SK-N-SH treated with all-trans-retinoic acid at 6 μM for 48 hours (cell line): ENCODE measurements around the gene PTF1A.

Experiments used
- ESRRG ChIP-seq: fragments of 250-450 bp; sonication (Bioruptor Pico); IDR thresholded peaks from 2 replicates; pipeline ENCODE4 v1.6.1; 2021; ENCODE audit warnings: mild to moderate bottlenecking
- ISL1 ChIP-seq: fragments of 250-450 bp; sonication (Bioruptor Pico); IDR thresholded peaks from 2 replicates; pipeline ENCODE4 v2.1.2; 2022; ENCODE audit warnings: mild to moderate bottlenecking, moderate library complexity
- OSR1 ChIP-seq: fragments of 250-450 bp; sonication (Bioruptor Pico); IDR thresholded peaks from 2 replicates; pipeline ENCODE4 v1.8.0; 2022; ENCODE audit warnings: moderate library complexity, mild to moderate bottlenecking, inconsistent platforms
- PPARA ChIP-seq: fragments of 250-450 bp; sonication (Bioruptor Pico); IDR thresholded peaks from 2 replicates; pipeline ENCODE4 v1.5.0; 2020; ENCODE audit warnings: mild to moderate bottlenecking, borderline replicate concordance
- RARB ChIP-seq: fragments of 250-450 bp; sonication (Bioruptor Pico); IDR thresholded peaks from 2 replicates; pipeline ENCODE4 v1.8.0; 2021; ENCODE audit warnings: mild to moderate bottlenecking, moderate library complexity
- TOX ChIP-seq: fragments of 250-450 bp; sonication (Bioruptor Pico); IDR thresholded peaks from 2 replicates; pipeline ENCODE4 v1.8.0; 2021; ENCODE audit warnings: mild to moderate bottlenecking, moderate library complexity, borderline replicate concordance
- ZFP3 ChIP-seq: fragments of 250-450 bp; sonication (Bioruptor Pico); IDR thresholded peaks from 2 replicates; pipeline ENCODE4 v1.5.0; 2020; ENCODE audit warnings: mild to moderate bottlenecking, moderate library complexity
- ZFP30 ChIP-seq: fragments of 450-650 bp; formaldehyde crosslinking; IDR thresholded peaks from 2 replicates; pipeline ENCODE4 v1.5.0; 2022; ENCODE audit warnings: mild to moderate bottlenecking, moderate library complexity
- ZNF70 ChIP-seq: fragments of 450-650 bp; formaldehyde crosslinking; IDR thresholded peaks from 2 replicates; pipeline ENCODE4 v1.5.0; 2020; ENCODE audit warnings: mild to moderate bottlenecking, moderate library complexity
- TF ChIP-seq, protein P1 (sequence below): fragments of 250-450 bp; sonication (Bioruptor Pico); IDR thresholded peaks from 2 replicates; pipeline ENCODE4 v1.5.1; 2020; ENCODE audit warnings: low read depth, mild to moderate bottlenecking, moderate library complexity
- TF ChIP-seq, protein P2 (sequence below): fragments of 250-450 bp; sonication (Bioruptor Pico); IDR thresholded peaks from 2 replicates; pipeline ENCODE4 v1.5.0; 2020; ENCODE audit warnings: mild to moderate bottlenecking, moderate library complexity
- TF ChIP-seq, protein P3 (sequence below): fragments of 250-450 bp; sonication (Bioruptor Pico); IDR thresholded peaks from 2 replicates; pipeline ENCODE4 v1.5.1; 2021; ENCODE audit warnings: mild to moderate bottlenecking, moderate library complexity
- TF ChIP-seq, protein P4 (sequence below): fragments of 250-450 bp; sonication (Bioruptor Pico); IDR thresholded peaks from 2 replicates; pipeline ENCODE4 v1.8.0; 2020; ENCODE audit warnings: mild to moderate bottlenecking, moderate library complexity, borderline replicate concordance

DNA sequence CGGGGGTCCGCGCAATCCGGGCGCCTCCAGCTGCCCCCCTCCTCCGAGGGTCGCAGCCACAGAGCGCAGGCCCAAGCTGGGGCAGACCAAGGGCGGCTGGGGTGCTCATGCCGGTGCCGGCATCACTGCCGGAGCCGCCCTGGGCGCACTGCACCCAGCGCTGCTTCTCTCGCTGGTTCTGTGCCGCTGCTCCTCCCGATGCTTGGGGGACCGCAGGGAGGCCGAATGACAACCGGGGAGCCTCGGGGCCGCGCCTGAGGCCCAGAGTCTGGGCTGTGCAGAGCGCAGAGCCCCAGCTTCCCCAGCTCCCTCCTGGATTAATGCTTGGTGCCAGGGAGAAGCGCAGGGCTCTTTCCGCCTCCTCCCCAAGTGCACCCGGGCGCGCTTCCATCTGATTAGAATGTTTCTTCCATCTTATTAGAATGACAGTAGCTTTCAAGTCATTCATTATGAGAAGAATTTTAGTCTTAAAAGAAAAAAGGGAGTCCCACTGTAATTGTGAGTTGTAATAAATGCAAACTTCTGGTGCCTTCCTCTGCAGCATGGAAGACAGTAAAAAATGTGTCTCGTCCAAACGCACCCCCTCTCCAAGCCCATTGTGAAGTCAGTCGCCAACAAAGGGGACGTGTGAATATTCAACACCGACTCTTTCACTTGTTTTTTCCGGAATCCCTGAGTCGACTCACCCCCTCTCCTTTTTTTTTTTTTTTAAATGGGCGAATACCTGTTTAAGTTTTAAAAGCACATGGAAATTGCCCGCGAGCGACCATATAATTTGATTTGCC lies 19.5 kb upstream of the PTF1A start:
- no peak for TF ChIP-seq TOX (CRISPR knock-in tag)
- TF ChIP-seq ZNF70 (CRISPR knock-in tag), result no peak
- no peak for TF ChIP-seq RARB (CRISPR knock-in tag)
- TF ChIP-seq, protein P1, sequence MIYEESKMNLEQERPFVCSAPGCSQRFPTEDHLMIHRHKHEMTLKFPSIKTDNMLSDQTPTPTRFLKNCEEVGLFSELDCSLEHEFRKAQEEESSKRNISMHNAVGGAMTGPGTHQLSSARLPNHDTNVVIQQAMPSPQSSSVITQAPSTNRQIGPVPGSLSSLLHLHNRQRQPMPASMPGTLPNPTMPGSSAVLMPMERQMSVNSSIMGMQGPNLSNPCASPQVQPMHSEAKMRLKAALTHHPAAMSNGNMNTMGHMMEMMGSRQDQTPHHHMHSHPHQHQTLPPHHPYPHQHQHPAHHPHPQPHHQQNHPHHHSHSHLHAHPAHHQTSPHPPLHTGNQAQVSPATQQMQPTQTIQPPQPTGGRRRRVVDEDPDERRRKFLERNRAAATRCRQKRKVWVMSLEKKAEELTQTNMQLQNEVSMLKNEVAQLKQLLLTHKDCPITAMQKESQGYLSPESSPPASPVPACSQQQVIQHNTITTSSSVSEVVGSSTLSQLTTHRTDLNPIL (CRISPR knock-in tag), result no peak
- no peak for TF ChIP-seq PPARA (CRISPR knock-in tag)
- no peak for TF ChIP-seq ZFP3 (CRISPR knock-in tag)
- TF ChIP-seq ESRRG, result no peak
- TF ChIP-seq OSR1 (CRISPR knock-in tag), result no peak
- no peak for TF ChIP-seq ZFP30 (CRISPR knock-in tag)
- TF ChIP-seq, protein P2, sequence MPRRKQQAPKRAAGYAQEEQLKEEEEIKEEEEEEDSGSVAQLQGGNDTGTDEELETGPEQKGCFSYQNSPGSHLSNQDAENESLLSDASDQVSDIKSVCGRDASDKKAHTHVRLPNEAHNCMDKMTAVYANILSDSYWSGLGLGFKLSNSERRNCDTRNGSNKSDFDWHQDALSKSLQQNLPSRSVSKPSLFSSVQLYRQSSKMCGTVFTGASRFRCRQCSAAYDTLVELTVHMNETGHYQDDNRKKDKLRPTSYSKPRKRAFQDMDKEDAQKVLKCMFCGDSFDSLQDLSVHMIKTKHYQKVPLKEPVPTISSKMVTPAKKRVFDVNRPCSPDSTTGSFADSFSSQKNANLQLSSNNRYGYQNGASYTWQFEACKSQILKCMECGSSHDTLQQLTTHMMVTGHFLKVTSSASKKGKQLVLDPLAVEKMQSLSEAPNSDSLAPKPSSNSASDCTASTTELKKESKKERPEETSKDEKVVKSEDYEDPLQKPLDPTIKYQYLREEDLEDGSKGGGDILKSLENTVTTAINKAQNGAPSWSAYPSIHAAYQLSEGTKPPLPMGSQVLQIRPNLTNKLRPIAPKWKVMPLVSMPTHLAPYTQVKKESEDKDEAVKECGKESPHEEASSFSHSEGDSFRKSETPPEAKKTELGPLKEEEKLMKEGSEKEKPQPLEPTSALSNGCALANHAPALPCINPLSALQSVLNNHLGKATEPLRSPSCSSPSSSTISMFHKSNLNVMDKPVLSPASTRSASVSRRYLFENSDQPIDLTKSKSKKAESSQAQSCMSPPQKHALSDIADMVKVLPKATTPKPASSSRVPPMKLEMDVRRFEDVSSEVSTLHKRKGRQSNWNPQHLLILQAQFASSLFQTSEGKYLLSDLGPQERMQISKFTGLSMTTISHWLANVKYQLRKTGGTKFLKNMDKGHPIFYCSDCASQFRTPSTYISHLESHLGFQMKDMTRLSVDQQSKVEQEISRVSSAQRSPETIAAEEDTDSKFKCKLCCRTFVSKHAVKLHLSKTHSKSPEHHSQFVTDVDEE (CRISPR knock-in tag), result no peak
- TF ChIP-seq, protein P3, sequence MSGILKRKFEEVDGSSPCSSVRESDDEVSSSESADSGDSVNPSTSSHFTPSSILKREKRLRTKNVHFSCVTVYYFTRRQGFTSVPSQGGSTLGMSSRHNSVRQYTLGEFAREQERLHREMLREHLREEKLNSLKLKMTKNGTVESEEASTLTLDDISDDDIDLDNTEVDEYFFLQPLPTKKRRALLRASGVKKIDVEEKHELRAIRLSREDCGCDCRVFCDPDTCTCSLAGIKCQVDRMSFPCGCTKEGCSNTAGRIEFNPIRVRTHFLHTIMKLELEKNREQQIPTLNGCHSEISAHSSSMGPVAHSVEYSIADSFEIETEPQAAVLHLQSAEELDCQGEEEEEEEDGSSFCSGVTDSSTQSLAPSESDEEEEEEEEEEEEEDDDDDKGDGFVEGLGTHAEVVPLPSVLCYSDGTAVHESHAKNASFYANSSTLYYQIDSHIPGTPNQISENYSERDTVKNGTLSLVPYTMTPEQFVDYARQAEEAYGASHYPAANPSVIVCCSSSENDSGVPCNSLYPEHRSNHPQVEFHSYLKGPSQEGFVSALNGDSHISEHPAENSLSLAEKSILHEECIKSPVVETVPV (CRISPR knock-in tag), result no peak
- TF ChIP-seq ISL1 (CRISPR knock-in tag), result no peak
- TF ChIP-seq, protein P4, sequence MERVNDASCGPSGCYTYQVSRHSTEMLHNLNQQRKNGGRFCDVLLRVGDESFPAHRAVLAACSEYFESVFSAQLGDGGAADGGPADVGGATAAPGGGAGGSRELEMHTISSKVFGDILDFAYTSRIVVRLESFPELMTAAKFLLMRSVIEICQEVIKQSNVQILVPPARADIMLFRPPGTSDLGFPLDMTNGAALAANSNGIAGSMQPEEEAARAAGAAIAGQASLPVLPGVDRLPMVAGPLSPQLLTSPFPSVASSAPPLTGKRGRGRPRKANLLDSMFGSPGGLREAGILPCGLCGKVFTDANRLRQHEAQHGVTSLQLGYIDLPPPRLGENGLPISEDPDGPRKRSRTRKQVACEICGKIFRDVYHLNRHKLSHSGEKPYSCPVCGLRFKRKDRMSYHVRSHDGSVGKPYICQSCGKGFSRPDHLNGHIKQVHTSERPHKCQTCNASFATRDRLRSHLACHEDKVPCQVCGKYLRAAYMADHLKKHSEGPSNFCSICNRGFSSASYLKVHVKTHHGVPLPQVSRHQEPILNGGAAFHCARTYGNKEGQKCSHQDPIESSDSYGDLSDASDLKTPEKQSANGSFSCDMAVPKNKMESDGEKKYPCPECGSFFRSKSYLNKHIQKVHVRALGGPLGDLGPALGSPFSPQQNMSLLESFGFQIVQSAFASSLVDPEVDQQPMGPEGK (CRISPR knock-in tag), result no peak
